Activated naive CD4-positive, alpha-beta T cell treated with Interleukin-2 at 50 U/mL for 16 hours (primary cell): ENCODE data around the gene TBC1D5.

Source experiments
- DNase-seq: peaks from one replicate; pipeline ENCODE4 v3.0.0-alpha.2; 2020

The TBC1D5 gene

GRCh38 chr3:17456046-17456445 is 286.4 kb downstream of the TBC1D5 start:
- DNase-seq, result no peak

- no peak for DNase-seq
These were observed 297.6 kb downstream of the TBC1D5 start for GRCh38 chr3:17444865-17445264.

GRCh38 chr3:17443142-17443541 is 299.3 kb downstream of the TBC1D5 start:
- DNase-seq, result no peak

GRCh38 chr3:17442332-17443049 is 299.9 kb downstream of the TBC1D5 start:
- DNase-seq, result no peak

- no peak for DNase-seq
These were observed 308.6 kb downstream of the TBC1D5 start for GRCh38 chr3:17433876-17434275.

DNA sequence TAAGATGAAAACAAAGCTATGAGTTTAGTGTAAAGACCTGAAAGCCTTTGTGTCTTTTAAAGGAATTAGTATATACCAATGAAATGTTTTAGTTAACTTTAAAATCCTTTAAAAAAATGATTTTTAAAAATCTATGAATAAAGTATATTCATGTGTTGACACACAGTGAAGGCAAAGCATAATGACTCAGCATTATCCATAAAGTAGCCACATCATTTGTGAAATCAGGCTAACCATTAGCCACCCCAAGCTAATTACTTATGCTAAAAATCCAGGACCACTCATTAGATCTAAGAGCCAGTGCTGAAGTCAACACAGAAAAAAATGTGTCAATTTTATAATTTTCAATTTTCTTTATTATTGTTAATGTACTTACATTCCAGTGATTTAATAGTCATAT is 310.2 kb downstream of the TBC1D5 start:
- DNase-seq, result no peak

DNA sequence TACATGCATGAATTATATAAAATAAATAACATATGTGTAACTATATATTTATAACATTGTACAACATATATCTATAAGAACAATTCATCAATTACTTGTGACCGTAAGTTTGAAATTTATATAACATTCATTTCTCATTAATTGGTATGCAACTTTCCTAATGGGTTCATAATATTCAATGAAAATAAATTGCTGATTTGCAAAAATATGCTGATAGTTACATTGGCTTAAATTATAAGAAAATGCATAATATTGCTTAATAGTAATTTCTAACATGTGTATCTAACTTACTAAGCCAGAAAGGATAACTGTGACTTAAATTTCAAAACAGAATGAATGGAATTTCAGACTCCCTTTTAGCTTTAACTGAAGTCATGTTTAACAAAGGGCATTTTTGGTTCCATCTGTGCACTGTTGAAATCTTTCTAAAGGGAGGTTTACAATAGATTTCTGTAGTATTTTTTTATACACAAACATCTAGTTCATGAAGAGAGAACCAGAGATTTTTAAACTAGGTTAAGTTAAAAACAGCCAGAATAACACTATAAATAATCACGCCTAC is 310.9 kb downstream of the TBC1D5 start:
- DNase-seq, result no peak

- no peak for DNase-seq
These were observed 311.4 kb downstream of the TBC1D5 start for GRCh38 chr3:17431004-17431403.

- no peak for DNase-seq
These were observed 311.8 kb downstream of the TBC1D5 start for GRCh38 chr3:17430582-17430981.

DNA sequence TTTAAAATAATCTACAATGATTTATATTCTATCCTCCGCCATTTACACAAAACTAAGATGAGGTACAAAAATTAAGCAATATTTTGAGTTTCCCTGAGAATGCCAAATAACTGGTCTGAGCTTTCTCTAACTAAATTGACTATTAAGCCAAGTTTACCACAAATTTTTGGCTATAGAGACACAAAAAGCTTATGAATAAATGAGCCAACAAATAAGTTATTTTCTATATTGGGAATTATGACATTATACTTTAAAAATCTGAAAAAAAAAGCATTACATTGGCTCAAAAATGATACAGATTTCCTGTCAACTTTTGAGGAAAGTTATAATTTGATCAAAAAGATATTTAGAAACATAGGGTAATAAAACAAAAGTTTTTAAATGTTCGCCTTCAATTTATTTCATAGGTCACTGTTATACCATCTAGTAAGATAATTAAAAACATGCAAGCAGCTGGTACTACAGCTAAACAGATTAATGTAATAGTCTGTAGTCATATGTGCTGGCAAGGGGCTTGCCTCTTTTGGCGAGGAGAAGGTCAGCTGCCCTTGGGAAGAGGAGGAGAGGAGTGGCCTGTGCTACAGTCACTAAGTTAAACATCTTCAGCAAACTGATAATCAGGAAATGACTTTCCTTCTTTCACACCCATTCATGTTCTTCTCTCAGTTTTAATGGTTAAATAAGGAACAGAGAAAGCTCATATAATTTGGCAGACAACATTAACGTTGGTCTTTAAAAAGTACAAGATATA is 318.5 kb downstream of the TBC1D5 start:
- no peak for DNase-seq

DNA sequence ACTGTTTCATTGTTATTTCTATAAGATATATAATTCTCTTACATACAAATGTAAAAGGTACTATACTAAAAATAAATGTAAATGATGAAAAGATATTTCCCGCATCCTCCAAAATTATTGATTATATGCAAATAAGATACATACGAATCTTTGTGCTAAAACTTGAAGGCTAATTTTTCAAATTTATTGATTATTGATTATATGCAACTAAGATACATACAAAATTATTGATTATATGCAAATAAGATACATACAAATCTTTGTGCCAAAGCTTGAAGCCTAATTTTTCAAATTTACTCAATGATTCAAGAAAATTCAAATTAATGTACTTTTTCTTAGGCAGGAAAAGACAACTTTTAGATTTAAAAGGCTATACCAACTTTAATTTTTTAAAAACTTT is 319.8 kb downstream of the TBC1D5 start:
- DNase-seq, result no peak

- no peak for DNase-seq
These were observed 321.8 kb downstream of the TBC1D5 start for GRCh38 chr3:17420668-17421067.

- no peak for DNase-seq
These were observed 329.4 kb downstream of the TBC1D5 start for GRCh38 chr3:17412950-17413530.

DNA sequence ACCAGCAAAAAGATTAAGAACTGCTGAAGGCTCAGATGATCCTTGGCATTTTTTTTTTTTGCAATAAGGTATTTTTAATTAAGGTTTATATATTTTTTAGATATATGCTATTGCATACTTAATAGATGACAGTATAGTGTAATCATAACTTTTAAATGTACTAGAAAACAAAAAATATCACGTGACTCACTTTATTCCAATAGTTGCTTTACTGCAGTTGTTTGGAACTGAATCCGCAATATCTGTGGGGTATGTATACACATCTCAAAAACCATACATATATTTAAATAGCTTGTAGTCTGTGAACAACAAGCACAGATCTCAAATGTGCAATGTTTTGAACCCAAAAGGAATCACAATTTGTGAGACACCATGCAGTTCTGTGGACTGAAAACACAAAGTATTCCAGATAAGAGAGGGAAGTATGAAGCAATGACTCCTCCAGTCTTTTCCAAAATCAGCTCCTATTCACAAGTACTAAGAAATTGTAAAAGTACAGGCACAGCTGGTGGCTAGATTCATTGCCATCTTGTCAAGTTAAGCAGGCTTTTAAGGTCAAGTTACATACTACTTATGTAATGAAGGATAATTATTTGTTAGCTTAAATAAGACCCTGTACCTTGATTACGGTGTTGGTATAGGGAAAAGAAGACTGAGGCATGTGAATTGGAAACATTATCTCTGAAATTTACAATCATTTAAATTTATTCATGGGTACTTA is 331.1 kb downstream of the TBC1D5 start:
- no peak for DNase-seq

DNA sequence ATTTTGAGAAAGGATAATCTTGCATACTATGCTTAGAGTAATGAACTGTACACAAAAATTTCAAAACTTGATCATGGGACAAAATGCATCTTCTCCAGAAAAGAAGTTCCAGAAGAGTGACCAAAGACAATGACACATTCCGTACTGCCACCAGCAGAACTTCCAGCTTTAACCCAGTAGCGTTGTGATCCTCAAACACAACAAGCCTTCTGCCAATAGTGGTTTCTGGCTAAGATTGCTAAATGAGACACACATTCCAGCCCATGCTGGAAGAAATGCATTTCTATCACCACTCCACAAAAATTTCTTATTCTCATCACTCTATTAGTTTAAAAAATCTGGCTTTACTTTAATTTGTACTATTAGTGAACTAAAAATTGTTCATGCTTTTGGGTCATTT is 334.9 kb downstream of the TBC1D5 start:
- DNase-seq, result no peak

- no peak for DNase-seq
These were observed 337.9 kb downstream of the TBC1D5 start for GRCh38 chr3:17404548-17404947.

GRCh38 chr3:17402442-17402841 is 340.0 kb downstream of the TBC1D5 start:
- no peak for DNase-seq

DNA sequence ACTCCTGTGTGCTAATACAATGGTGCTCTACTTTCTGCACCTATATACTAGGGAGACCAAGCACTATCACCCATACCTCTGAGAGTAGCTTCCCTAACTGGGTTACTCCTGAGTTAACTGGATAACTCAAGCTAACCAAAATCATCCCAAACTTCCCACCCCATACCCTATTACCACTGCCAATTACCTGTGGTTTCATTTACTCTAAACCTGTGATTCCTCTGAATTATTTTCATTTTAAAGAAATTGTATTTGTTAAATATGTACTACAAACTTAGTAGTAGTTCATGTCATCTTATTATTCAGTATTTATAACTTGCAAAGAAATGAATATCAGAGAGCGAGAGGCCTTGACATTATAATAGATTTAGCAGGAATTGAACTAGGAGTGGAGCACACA is 340.5 kb downstream of the TBC1D5 start:
- DNase-seq, result no peak

- no peak for DNase-seq
These were observed 342.8 kb downstream of the TBC1D5 start for GRCh38 chr3:17399586-17399985.

GRCh38 chr3:17398959-17399551 is 343.4 kb downstream of the TBC1D5 start:
- no peak for DNase-seq

- DNase-seq, result no peak
These were observed 346.4 kb downstream of the TBC1D5 start for GRCh38 chr3:17396036-17396435.

DNA sequence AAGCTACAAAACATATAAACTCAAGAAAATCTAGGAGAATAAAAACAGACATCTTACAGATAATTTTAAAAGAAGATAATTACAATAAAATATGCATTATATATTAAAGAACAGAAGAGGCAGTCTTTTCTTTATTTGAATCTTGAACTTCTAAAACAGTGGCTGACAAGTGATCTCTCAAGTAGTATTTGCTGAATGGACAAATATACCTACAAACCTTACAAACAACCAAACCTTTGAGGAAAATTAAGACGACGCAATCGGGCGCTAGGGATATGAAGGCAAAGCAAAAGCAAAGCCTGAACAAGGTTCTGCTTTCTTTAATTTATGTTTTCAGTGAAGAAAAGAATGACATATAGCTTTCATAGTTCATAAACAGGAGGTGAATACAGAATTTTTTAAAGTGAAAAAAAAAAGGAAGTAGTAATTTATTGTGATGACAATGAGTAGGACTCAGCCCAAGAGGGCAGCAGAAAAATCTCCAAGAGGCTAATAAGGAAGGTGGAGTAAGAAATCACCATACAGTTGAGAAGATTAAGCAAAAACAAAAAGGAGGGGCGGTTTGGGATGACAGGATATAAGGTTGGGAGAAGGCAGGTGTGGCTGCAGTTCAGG is 347.8 kb downstream of the TBC1D5 start:
- DNase-seq, result no peak
